Measurements from ENCODE around the gene KCNIP1.

GRCh38 chr5:170479484-170479883, 24.3 kb upstream of the KCNIP1 start:
- TF ChIP-seq CTCF (IDR thresholded peaks at IDR 0.05) (peak; percentile 31; the same call in 2 of the 3 replicates), RAD21 (conservative IDR thresholded peaks at IDR 0.05 in 1 of 2, IDR thresholded peaks at IDR 0.05 in 1 of 2) (peak; percentile 51 to 55), SREBF2 (IDR thresholded peaks at IDR 0.05) (no peak), POLR2A (IDR thresholded peaks at IDR 0.05; ENCODE audit: low read length) (no peak), PBX3 (IDR thresholded peaks at IDR 0.05) (no peak)
